Measurements from ENCODE around the gene DCAF11.

Gene DCAF11

DNA sequence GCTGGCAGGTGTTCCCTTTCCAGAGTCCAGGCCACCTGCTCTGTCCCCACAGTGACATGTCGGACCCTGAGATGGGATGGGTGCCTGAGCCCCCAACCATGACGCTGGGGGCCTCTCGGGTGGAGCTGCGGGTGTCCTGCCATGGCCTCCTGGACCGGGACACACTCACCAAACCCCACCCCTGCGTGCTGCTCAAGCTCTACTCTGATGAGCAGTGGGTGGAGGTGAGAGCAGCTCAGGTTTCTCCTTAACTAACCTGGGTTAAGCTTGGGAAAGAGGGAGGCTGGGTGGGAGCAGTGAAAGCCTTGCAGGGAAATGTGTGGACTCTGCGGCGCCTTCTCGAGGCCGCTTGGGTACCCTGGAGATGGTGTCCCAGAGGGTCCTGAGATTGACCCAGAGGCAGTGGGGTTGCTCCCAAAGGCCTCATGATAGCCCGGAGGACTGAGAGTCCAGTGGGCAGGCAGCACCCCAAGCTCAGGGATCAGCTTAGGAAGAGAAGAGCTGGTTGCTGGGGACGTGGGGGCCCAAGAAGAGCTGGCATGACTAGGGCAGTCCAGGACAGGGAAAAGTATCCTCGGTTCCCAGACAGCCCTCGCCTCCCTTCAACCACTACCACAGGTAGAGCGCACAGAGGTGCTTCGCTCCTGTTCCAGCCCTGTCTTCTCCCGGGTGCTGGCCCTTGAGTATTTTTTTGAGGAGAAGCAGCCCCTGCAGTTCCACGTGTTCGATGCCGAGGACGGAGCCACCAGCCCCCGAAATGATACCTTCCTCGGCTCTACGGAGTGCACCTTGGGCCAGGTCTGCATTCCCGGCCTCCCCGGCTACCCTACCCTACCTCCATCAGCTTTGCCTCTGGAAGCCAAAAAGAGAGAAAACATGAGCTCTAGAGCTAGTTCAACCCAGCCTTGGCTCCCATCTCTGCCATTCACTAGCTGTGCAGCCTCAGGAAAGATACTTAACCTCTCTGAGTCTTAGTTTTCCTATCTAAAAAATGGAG, 41.4 kb upstream of the DCAF11 start:
- TF ChIP-seq, protein P1, sequence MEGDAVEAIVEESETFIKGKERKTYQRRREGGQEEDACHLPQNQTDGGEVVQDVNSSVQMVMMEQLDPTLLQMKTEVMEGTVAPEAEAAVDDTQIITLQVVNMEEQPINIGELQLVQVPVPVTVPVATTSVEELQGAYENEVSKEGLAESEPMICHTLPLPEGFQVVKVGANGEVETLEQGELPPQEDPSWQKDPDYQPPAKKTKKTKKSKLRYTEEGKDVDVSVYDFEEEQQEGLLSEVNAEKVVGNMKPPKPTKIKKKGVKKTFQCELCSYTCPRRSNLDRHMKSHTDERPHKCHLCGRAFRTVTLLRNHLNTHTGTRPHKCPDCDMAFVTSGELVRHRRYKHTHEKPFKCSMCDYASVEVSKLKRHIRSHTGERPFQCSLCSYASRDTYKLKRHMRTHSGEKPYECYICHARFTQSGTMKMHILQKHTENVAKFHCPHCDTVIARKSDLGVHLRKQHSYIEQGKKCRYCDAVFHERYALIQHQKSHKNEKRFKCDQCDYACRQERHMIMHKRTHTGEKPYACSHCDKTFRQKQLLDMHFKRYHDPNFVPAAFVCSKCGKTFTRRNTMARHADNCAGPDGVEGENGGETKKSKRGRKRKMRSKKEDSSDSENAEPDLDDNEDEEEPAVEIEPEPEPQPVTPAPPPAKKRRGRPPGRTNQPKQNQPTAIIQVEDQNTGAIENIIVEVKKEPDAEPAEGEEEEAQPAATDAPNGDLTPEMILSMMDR (IDR thresholded peaks at IDR 0.05; ENCODE audit: low read depth, low read length), result no peak
- no peak overlapping the region for H3K4me3 ChIP-seq (ENCODE audit: low read depth, low read length)
- DNase-seq (ENCODE audit: low read depth, low spot score), result no peak
- in situ Hi-C loops (cut with HindIII; ENCODE audit: low sequenced_read_pairs), result no loop called here

DNA sequence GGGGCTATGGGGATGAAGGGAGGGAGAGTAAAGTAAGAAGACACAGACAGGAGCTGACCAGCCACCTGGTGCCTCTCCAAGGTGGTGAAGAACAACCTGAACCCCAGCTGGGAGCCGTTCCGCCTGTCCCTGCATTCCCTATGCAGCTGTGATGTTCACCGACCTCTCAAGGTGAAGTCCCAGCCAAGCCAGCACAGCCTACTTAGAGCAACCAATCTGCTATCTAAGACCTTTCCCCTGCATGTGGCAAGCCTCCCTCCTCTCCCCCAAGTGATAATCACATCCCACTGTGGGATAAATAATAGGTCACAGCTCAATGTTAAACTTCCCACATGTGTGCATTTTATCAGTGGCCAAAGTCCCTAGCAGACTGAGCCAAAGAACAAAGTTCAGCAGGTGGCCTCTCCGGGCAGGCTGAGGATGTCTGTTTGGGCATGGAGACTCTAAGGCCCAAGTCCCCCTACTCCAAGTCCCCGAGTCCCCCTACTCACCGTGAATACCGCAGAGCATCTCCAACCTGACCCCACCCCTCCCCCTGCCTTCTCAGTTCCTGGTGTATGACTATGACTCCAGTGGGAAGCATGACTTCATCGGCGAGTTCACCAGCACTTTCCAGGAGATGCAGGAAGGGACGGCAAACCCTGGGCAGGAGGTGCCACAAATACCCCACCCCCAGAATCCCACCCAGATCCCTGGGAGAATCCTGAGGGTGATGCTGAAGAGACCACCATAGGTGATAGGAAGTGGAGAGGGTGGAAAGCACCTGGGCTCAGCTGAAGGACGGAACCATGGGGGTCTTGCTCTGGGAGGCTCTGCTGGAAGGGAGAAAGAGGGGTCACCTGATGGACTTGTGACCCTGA, 39.7 kb upstream of the DCAF11 start:
- TF ChIP-seq, protein P1 (IDR thresholded peaks at IDR 0.05; ENCODE audit: low read depth, low read length), result no peak
- DNase-seq (ENCODE audit: low read depth, low spot score), result no peak
- H3K4me3 ChIP-seq (ENCODE audit: low read depth, low read length), result no peak overlapping the region
- in situ Hi-C loops (cut with HindIII; ENCODE audit: low sequenced_read_pairs), result no loop called here

DNA sequence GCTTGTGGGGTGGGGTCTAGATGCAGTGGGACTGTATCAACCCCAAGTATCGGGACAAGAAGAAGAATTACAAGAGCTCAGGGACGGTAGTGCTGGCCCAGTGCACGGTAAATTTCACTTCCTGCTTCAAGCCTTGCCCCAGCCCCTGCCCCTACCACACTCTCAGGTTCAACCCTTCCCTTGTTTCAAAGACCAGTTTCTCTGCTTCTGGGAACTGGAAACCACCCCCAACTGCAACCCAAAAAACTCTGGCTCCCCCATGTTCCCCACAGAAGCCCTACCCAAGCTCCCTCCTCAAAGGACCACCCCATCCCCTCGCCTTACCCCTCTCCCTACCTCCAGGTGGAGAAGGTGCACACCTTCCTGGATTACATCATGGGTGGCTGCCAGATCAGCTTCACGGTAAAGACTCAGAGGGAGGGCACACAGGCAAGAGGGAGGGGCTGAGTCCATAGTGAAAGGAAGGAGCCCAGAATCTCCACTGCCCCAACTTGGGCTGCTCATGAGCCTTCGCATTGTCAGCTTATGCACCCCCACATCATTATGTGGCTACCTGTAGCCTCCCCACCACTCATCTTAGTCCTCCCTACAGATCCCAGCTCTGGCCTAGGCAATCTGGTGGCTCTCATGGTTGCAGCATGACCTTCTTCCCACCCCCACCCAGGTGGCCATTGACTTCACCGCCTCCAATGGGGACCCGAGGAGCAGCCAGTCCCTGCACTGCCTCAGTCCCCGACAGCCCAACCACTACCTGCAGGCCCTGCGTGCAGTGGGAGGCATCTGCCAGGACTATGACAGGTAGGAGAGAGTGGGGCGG, 38.9 kb upstream of the DCAF11 start:
- in situ Hi-C loops (cut with HindIII; ENCODE audit: low sequenced_read_pairs), result no loop called here
- TF ChIP-seq, protein P1 (IDR thresholded peaks at IDR 0.05; ENCODE audit: low read depth, low read length), result no peak
- DNase-seq (ENCODE audit: low read depth, low spot score), result no peak
- no peak overlapping the region for H3K4me3 ChIP-seq (ENCODE audit: low read depth, low read length)

DNA sequence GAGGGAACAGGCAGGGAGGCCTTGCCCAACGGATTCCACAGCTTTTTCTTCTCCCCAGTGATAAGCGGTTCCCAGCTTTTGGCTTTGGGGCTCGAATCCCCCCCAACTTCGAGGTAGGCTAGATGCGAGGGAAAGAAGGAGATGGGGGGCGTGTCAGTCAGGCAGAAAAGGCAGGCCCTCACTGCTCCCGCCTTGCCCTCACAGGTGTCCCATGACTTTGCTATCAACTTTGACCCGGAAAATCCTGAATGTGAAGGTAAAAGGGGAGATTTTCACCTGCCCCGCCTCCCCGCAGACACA, 38.3 kb upstream of the DCAF11 start:
- no peak overlapping the region for H3K4me3 ChIP-seq (ENCODE audit: low read depth, low read length)
- no peak for DNase-seq (ENCODE audit: low read depth, low spot score)
- in situ Hi-C loops (cut with HindIII; ENCODE audit: low sequenced_read_pairs), result no loop called here
- TF ChIP-seq, protein P1 (IDR thresholded peaks at IDR 0.05; ENCODE audit: low read depth, low read length), result no peak

DNA sequence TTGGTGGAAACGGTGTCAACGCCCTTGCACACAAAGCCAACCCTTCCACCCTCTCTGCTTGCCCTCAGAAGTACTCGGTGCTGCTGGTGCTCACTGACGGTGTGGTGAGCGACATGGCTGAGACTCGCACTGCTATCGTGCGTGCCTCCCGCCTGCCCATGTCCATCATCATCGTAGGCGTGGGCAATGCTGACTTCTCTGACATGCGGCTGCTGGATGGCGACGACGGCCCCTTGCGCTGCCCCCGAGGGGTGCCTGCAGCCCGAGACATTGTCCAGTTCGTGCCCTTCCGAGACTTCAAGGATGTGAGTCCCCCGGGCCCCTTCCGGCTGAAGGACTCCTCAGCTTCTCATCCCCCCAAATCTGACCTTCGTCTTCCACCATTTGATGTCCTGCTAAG, 37.5 kb upstream of the DCAF11 start:
- DNase-seq (ENCODE audit: low read depth, low spot score), result no peak
- TF ChIP-seq, protein P1 (IDR thresholded peaks at IDR 0.05; ENCODE audit: low read depth, low read length), result no peak
- in situ Hi-C loops (cut with HindIII; ENCODE audit: low sequenced_read_pairs), result no loop called here
- no peak overlapping the region for H3K4me3 ChIP-seq (ENCODE audit: low read depth, low read length)

DNA sequence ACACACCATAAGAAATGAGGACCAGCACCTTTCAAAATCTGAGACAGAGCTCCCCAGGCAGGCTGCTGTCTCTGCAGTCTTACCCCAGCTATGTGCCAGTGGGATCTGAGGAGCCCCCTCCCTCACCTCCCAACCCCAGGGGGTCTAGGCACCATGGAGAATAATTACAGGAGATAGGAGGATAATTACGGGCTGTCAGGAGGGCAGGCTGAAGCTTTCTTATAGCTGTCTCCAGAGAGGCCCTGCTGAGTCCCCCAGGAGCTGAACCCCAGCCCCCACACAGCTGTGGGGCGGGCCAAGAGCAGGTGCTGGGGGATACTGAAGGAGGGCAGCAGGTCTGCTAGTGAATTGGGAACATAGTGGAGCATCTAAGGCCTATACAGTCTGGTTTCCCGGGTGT, 36.4 kb upstream of the DCAF11 start:
- in situ Hi-C loops (cut with HindIII; ENCODE audit: low sequenced_read_pairs), result no loop called here
- TF ChIP-seq, protein P1 (IDR thresholded peaks at IDR 0.05; ENCODE audit: low read depth, low read length), result no peak
- no peak overlapping the region for H3K4me3 ChIP-seq (ENCODE audit: low read depth, low read length)
- DNase-seq (ENCODE audit: low read depth, low spot score), result no peak

Data from astrocyte of the spinal cord (primary cell).